ENCODE data around the gene GRIN3B.

GRIN3B gene

GRCh38 chr19:986083-986482 is 14.1 kb upstream of the GRIN3B start:
- peak overlapping the region; percentile 45 for H3K4me3 Mint-ChIP-seq
- DNase-seq: no peak
- H3K27ac Mint-ChIP-seq: no peak overlapping the region
- peaks cover 13% of the 10 kb centered on the region for H3K36me3 Mint-ChIP-seq (ENCODE audit: low read depth)
- no peaks in the 10 kb centered on the region for H3K9me3 Mint-ChIP-seq
- H3K27me3 Mint-ChIP-seq (ENCODE audit: low read depth, poor library complexity): peaks cover 2% of the 10 kb centered on the region
- peaks cover 26% of the 10 kb centered on the region for H3K4me1 Mint-ChIP-seq
- TF ChIP-seq CTCF (IDR thresholded peaks at IDR 0.05): no peak

DNA sequence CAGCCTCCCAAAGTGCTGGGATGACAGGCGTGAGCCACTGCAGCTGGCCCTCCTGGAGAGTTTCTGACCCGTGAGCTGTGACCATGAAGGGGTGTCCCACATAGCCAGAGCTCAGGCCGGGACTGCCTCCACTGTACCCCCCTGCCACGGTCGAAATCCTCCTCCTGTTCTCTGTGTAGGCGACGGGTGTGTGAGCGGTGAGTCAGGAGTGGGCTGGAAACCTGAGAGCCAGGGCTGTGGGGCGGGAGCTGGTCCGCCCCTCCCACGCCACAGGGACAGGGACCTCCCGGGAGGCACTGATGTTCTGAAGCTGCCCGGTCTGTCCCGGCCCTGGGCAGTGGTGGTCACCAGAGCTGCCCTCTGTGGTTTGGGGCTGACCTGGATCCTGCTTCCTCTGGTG is 12.1 kb upstream of the GRIN3B start:
- Mint-ChIP-seq H3K27ac (no peak overlapping the region), H3K4me3 (no peak overlapping the region), H3K9me3 (no peaks in the 10 kb centered on the region), H3K27me3 (ENCODE audit: low read depth, poor library complexity) (peaks cover 4% of the 10 kb centered on the region), H3K36me3 (ENCODE audit: low read depth) (peaks cover 17% of the 10 kb centered on the region), H3K4me1 (peaks cover 31% of the 10 kb centered on the region)
- TF ChIP-seq CTCF (IDR thresholded peaks at IDR 0.05): no peak
- DNase-seq: no peak

DNA sequence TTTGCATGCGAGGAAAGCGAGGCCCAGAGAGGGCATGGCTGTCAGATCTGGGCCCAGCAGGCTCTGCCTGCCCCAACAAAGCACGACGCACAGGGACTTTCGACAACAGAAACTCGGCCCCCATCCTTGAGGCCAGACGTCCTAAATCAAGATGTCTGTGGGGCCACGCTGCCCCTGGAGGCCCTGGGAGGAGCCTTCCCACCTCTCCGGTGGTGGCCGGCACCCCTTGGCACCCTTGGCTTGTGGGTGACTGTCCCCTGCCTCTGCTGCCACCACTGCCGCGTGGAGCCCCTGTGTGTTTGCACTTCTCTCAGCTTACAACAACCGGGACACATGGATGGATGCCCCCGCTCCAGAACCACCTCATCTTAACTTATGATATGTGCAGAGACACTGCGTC is 11.7 kb upstream of the GRIN3B start:
- Mint-ChIP-seq H3K27me3 (ENCODE audit: low read depth, poor library complexity) (peaks cover 4% of the 10 kb centered on the region), H3K4me3 (no peak overlapping the region), H3K4me1 (peaks cover 35% of the 10 kb centered on the region), H3K9me3 (no peaks in the 10 kb centered on the region), H3K27ac (no peak overlapping the region), H3K36me3 (ENCODE audit: low read depth) (peaks cover 17% of the 10 kb centered on the region)
- TF ChIP-seq CTCF (IDR thresholded peaks at IDR 0.05): no peak
- no peak for DNase-seq

DNA sequence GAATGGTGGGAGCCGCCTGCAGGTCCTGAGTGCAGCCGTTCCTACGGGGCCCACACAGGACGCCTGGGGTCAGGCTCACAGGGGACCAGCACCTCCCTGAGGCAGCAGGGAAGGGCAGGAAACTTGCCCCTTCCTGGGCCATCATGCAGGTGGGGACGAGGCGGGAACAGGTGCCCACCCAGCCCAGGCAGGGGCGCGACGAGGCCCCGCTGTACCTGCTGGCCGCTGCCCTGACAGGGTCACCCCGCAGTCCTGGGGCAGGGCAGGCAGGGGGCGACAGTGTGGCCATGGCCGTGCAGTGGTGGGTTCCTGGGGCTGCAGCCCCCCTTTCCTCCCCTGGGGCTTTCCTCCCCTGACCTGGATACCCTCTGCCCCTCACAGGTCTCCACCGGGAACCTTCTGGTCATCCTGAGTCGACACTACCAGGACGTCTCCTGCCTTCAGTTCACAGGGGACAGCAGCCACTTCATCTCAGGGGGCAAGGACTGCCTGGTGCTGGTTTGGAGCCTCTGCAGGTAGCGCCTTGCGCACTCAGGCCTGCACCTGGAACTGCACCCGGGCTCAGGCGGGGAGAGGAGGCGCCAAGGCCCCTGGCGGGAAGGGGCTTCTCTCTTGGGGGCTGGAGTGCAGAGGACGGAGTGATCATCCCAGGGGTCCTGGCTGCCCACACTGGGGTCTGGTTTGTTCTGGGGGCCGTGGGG is 10.7 kb upstream of the GRIN3B start:
- TF ChIP-seq CTCF (IDR thresholded peaks at IDR 0.05): peak; percentile 23
- DNase-seq: no peak
- Mint-ChIP-seq H3K9me3 (no peaks in the 10 kb centered on the region), H3K4me3 (no peak overlapping the region), H3K27ac (no peak overlapping the region), H3K36me3 (ENCODE audit: low read depth) (peaks cover 17% of the 10 kb centered on the region), H3K27me3 (ENCODE audit: low read depth, poor library complexity) (peaks cover 4% of the 10 kb centered on the region), H3K4me1 (peaks cover 36% of the 10 kb centered on the region)

DNA sequence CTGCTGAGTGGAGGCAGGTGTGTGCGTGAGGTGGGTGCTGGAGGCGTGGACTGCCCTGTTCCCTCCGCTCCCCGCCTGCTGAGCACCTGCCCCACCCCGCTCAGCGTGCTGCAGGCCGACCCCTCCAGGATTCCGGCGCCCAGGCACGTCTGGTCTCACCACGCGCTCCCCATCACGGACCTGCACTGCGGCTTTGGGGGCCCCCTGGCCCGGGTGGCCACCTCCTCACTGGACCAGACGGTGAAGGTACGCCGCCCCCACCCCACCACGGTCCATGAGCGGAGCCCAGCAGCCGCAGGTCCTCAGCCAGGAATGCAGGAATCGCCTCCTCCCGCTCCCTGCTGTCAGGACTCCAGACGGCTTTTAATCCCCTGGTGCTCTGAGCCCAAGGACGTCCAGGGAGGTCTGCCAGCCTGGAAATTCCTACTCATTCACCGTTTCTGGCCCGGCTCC is 10.1 kb upstream of the GRIN3B start:
- no peak for TF ChIP-seq CTCF (IDR thresholded peaks at IDR 0.05)
- DNase-seq: no peak
- H3K36me3 Mint-ChIP-seq (ENCODE audit: low read depth): peaks cover 17% of the 10 kb centered on the region
- peaks cover 4% of the 10 kb centered on the region for H3K27me3 Mint-ChIP-seq (ENCODE audit: low read depth, poor library complexity)
- H3K4me3 Mint-ChIP-seq: no peak overlapping the region
- peaks cover 30% of the 10 kb centered on the region for H3K4me1 Mint-ChIP-seq
- H3K27ac Mint-ChIP-seq: no peak overlapping the region
- no peaks in the 10 kb centered on the region for H3K9me3 Mint-ChIP-seq

GRCh38 chr19:990746-991145 is 9.5 kb upstream of the GRIN3B start:
- no peak for DNase-seq
- H3K27ac Mint-ChIP-seq: no peak overlapping the region
- no peak for TF ChIP-seq CTCF (IDR thresholded peaks at IDR 0.05)
- no peak overlapping the region for H3K4me3 Mint-ChIP-seq
- peaks cover 17% of the 10 kb centered on the region for H3K36me3 Mint-ChIP-seq (ENCODE audit: low read depth)
- no peaks in the 10 kb centered on the region for H3K9me3 Mint-ChIP-seq
- H3K4me1 Mint-ChIP-seq: peaks cover 24% of the 10 kb centered on the region
- peaks cover 9% of the 10 kb centered on the region for H3K27me3 Mint-ChIP-seq (ENCODE audit: low read depth, poor library complexity)

All from nephron progenitor cell (in vitro differentiated cells).